Activated T-cell treated with anti-CD3 and anti-CD28 coated beads, Interleukin-2, amount 50 U/mL, for 4 hours (primary cell): Measurements from ENCODE around the gene EFEMP1. TPM values are rescaled to one million over a fixed set of nuclear protein-coding genes. Genes with fewer than 3 reads are reported as not detected.
"Not testable (repeated sequence)": the region's sequence is repeated elsewhere in the genome, so short reads cannot be mapped to it uniquely, and the experiment has no call there.

Experiments
- ATAC-seq, 2 donors: fragments of 200-7000 bp; cut with Tn5 transposase; one replicate each; pipeline ENCODE4 v1.10.0; 2021
- DNase-seq: peaks from one replicate; pipeline ENCODE4 v3.0.0-alpha.2; 2020
- H3K27me3 Mint-ChIP-seq: one replicate; pipeline ENCODE4 v1.8.0; 2021; ENCODE audit warnings: low read depth, mixed read lengths
- H3K36me3 Mint-ChIP-seq: one replicate; pipeline ENCODE4 v1.8.0; 2022; ENCODE audit warnings: mixed read lengths; ENCODE audit not compliant: insufficient read depth
- H3K4me1 Mint-ChIP-seq: one replicate; pipeline ENCODE4 v1.8.0; 2021; ENCODE audit warnings: low read depth, mixed read lengths
- H3K4me3 Mint-ChIP-seq: one replicate; pipeline ENCODE4 v1.8.0; 2021; ENCODE audit warnings: mild to moderate bottlenecking, moderate library complexity, mixed read lengths
- H3K9me3 Mint-ChIP-seq: one replicate; pipeline ENCODE4 v1.8.0; 2021; ENCODE audit warnings: mixed read lengths
- total RNA-seq, 3 donors: library from RNA; stranded (reverse); gene quantifications; one replicate each; pipeline ENCODE4 v1.2.1, GENCODE V29; 2021

EFEMP1 gene
- total RNA-seq, 3 donors from 2014 or later, result 0.25 to 0.43 (median 0.40) TPM

DNA sequence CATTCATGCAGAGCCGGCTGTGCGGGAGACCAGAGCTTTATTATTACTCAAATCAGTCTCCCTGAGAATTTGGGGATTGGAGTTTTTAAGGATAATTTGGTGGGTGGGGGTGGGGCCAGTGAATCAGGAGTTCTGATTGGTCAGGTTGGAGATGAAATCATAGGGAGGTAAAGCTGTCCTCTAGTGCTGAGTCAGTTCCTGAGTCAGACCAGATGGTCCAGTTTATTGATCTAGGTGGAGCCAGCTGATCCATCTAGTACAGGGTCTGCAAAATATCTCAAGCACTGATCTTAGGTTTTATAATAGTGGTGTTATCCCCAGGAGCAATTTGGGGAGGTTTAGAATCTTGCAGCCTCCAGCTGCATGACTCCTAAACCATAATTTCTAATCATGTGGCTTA is 96.2 kb downstream of the EFEMP1 start:
- H3K27me3 Mint-ChIP-seq, DNase-seq, H3K9me3 Mint-ChIP-seq, H3K4me3 Mint-ChIP-seq, H3K4me1 Mint-ChIP-seq, H3K36me3 Mint-ChIP-seq, ATAC-seq: not testable (repeated sequence)

DNA sequence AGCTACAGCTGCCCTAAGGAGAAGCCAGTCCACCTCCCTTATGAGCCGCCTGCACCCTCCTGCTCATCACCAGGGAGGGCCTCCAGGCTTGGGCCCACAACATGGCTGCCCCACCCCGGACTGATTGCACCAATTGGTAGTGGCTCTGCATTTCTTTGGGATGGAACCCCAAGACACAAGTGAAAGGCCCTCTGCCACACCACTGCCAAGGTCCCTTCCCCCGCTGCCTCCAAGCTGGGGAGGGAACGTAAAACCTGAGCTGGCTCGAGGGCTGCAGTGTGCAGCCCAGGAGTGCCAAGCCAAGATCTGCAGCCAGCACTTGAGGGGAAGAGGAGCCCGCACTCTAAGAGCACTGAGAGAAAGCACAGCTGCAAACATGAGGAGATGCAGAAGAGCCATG is 97.3 kb downstream of the EFEMP1 start:
- H3K9me3 Mint-ChIP-seq, result no peaks in the 10 kb centered on the region
- DNase-seq, result no peak
- ATAC-seq, result no peak
- H3K36me3 Mint-ChIP-seq, result no peaks in the 10 kb centered on the region
- H3K27me3 Mint-ChIP-seq, result peaks cover 6% of the 10 kb centered on the region
- H3K4me3 Mint-ChIP-seq, result no peak overlapping the region
- H3K4me1 Mint-ChIP-seq, result no peaks in the 10 kb centered on the region

DNA sequence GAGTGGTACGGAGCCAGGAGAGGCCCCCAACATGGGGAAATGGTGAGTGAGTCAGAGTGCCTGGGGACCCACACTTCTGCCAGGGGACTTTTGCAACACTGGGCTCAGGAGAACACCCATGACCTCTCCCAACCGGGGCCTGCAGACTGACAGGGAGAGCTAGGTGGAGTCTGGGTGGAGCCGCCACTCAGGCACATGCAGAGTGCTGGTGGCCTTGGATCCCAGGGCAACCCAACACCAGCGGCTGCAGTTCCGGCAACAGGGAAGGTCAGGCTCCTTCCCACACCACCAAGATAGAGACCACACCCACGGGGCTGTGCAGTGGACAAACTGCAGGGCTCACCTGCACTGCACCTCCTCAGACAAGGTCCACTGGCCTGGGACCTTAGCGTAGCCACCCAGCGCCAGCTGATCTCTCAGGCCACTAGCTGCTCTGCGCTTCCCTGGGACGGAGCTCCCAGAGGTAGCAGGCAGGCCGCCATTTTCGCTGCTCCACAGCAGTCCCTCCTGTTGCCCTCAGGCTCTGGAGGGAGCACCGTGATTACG is 99.0 kb downstream of the EFEMP1 start:
- Mint-ChIP-seq H3K4me3 (no peak overlapping the region), H3K4me1 (no peaks in the 10 kb centered on the region), H3K9me3 (no peaks in the 10 kb centered on the region), H3K36me3 (no peaks in the 10 kb centered on the region), H3K27me3 (peaks cover 6% of the 10 kb centered on the region)
- ATAC-seq, result no peak
- DNase-seq, result no peak

Other genes starting within 250 kb of the EFEMP1 start
- gene PNPT1, start 229.9 kb downstream of the EFEMP1 start, total RNA-seq, result 100 to 1,000 TPM; 103 to 111 (median 110) TPM